TTC549 (cell line): ENCODE data around the gene ITGAD.
"Not testable (repeated sequence)": the region's sequence is repeated elsewhere in the genome, so short reads cannot be mapped to it uniquely, and the experiment has no call there.

Source experiments
- FAIRE-seq: peaks from 2 replicates; lab custom pipeline; 2012; peaks lifted over from hg19 to GRCh38; lab: Jason Lieb, UNC

The ITGAD gene

DNA sequence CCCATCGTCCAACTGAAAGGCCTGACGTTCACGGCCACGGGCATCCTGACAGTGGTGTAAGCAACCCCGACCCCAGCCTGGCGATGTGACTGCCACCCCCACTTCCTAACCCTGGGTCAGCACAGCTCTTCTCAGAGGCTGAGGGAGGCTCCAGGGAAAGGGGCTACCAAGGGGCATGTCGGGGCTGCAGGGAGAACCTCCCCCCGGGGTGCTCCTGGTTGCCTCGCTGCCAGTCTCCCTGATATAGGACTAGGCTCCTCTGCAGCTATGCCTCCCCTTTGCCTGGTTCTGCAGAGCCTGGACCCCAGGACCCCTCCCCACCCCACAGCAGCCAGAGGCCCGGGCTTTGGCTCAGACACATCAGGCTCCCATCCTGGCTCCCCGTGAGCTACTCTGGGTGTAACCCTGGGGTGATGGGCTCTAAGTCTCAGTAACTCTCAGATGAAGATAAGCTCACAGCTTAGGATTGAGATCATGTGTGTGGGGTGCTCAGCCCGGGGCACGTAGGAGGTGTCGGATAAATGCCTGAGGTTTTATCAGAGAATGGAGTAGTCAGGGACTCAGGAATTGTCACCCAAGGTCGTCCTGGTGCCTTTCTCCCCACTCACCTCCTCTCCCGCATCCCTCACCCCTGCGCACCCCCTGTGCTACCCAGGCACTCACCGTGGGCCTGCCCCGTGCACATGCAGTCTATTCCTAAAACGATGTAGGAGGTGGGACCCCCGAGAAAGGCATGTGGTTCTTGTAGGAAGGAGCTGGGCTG, 10.6 kb downstream of the ITGAD start:
- FAIRE-seq: no peak

DNA sequence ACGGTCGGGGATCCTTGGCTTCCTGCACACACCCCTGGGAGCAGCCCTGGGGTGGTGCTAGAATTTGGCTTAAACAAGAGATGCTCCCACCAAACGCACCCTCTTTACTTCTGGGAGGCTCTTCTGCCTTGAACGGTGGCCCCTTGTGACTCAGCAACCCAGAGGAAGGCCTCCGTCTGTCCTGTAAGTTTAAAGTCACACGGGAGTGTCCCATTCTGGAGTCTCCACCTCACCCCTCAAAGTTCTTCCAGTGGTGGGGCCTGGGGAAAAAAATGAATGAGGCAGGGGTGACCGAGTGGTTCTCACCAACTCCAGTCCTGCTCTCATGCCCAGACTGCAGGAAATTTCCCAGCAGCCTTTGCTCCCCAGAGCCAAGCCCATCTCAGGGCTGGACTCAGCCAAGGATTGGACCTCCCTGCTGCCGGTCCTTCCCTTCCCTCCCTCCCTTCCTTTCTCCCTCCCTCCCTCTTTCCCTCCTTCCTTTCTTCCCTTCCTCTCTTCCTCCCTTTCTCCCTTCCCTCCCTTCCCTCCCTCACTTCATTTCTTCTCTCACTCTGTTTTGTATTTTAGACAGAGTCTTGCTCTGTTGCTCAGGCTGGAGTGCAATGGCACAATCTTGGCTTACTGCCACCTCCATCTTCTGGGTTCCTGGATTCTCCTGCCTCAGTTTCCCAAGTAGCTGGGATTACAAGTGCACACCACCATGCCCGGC, 11.4 kb downstream of the ITGAD start:
- no peak for FAIRE-seq

DNA sequence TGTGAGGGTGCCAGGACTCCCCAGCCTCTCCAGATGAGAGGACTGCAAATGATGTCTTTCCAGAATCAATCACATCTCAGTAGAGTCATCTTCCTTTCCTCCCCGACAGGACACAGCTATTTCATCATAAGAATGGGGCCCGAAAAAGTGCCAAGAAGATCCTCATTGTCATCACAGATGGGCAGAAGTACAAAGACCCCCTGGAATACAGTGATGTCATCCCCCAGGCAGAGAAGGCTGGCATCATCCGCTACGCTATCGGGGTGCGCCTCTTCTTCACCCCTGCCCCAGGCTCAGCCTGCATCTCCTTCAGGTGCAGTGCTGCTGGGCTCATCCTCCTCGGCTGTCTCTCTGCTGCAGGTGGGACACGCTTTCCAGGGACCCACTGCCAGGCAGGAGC, 14.3 kb downstream of the ITGAD start:
- no peak for FAIRE-seq

DNA sequence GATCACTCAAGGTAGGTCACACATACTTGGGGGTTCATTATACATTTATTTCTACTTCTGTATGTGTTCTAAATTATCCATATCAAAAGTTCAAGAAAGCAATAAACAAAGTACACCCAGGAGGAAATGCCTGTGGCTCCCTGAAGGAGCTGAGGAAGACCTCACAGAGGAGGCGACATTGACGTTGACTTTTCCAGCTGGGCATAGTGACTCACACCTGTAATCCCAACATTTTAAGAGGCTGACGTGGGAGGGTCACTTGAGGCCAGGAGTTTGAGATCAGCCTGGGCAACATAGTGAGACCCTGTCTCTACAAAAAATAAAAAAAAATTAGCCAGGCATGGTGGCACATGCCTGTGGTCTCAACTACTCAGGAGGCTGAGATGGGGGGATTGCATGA, 16.3 kb downstream of the ITGAD start:
- no peak for FAIRE-seq

DNA sequence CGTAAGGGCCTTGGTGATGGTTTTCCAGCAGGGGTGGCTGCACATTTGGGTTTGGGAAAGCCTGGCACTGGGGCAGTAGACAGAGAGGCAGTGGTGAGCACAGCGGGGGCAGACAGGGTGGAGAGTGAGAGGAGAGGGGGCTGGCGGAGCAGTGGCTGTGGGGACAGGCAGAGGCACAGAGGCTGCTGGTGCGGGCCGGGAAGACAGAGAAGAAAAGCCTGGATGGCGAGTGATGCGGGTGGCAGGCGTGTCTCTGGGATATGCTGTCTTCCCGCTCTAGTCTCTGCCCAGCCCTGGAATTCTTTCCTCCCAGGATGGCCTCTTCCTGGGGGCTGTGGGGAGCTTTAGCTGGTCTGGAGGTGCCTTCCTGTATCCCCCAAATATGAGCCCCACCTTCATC, 16.9 kb downstream of the ITGAD start:
- no peak for FAIRE-seq

DNA sequence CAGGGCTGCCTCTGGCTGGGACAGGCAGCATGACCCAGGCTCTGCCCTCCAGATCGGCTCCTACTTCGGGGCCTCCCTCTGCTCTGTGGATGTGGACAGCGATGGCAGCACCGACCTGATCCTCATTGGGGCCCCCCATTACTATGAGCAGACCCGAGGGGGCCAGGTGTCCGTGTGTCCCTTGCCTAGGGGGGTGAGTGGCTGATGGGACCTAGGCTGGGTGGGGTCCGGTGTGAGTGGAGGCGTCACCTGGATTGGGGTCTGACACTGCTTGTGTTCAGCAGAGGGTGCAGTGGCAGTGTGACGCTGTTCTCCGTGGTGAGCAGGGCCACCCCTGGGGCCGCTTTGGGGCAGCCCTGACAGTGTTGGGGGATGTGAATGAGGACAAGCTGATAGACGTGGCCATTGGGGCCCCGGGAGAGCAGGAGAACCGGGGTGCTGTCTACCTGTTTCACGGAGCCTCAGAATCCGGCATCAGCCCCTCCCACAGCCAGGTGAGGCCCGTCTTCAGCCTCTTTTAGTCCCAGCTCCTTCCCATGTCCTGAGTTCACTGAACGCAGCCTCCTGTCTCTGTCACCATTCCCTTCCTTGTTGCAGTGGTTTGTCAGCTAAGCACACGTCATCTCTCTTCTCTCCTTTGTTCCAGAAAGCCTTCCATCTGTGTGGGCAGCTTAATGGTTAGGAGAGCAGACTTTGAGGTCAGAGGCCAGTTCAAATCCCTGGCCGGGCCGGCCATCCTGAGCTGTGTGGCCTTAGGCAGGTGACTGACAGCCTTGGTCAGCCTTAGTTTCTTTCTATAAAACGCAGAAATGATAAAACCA, 18.1 kb downstream of the ITGAD start:
- no peak for FAIRE-seq

DNA sequence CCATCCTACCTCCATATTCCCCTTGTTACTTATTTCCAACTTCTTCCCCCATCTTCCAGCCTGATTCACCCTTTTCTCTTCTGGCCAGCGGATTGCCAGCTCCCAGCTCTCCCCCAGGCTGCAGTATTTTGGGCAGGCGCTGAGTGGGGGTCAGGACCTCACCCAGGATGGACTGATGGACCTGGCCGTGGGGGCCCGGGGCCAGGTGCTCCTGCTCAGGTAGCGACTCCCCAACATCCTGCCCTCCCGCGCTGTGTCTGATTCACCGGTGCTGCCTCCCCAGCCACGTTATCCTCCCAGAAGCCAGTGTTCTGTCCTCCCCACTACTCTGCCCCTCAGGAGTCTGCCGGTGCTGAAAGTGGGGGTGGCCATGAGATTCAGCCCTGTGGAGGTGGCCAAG, 19.6 kb downstream of the ITGAD start:
- FAIRE-seq: no peak

DNA sequence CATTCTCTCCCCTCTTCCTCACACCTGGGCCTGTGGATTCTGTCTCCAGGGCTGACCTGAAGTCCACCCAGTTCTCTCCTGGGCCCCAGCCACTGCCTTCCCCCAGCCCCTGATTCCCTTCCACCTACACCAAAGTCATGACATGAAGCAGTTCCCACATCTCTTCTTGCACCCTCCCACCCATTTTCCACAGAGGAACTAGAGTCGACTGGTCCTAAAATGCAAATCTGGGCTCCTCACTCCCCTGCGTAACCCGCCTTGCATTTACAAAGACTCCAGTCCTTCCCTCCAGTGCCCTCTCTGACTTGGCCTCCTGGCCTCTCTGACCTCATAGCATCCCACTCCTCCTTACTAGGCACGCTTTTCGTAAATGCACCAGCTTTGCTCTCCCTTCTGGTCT, 20.2 kb downstream of the ITGAD start:
- no peak for FAIRE-seq

DNA sequence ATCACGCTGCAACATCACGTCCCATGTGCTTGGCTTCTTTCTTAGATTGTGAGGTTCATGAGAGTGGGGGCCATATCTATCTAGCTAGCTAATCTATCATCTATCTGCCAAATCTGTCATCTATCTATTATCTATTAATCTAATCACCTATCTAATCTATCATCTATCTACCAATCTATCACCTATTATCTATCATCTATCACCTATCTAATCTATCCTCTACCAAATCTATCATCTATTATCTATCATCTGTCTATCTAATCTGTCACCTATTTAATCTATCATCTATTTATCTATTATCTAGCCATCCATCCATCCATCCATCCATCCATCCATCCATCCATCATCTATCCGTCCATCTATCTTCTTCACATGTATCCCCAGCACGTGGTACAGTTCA, 20.8 kb downstream of the ITGAD start:
- no peak for FAIRE-seq

DNA sequence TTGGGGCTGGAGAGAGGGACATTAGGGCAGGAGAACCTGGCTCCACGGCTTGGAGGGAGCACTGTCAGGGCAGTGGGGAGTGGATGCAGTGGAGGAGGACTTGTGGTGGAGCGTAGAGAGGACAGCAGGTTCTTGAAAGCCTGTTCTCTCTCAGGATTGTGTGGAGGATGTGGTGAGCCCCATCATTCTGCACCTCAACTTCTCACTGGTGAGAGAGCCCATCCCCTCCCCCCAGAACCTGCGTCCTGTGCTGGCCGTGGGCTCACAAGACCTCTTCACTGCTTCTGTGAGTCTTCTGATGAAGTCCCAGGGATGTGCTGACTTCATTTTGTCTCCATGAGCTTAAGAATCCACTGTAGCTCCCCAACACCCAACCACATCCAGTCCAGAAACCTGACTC, 21.6 kb downstream of the ITGAD start:
- no peak for FAIRE-seq

DNA sequence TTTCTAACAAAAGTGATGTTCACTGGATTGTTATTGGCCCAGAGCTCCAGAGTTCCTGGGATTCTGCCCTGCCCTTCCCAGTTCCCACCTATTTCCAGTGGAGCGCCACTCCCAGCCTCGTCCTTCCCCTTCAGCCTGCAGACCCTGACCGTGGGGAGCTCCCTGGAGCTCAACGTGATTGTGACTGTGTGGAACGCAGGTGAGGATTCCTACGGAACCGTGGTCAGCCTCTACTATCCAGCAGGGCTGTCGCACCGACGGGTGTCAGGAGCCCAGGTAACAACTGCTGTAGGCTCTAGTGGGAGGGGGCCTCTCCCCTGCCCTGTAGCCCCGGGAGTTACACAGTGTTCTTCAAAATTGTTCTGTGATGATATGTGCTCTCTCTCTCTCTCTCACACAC, 23.2 kb downstream of the ITGAD start:
- FAIRE-seq: no peak

DNA sequence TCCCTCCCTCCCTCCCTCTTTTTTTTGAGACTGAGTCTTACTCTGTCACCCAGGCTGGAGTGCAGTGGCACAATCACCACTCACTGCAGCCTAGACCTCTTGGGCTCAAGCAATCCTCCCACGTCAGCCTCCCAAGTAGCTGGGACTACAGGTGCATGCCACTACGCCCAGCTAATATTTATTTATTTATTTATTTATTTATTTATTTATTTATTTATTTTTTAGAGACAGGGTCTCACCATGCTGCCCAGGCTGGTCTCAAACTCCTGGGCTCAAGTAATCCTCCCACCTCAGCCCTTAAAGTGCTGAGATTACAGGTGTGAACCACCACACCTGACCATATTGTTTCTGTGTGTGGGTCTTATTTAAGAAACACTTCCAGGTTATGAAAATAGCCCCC, 23.9 kb downstream of the ITGAD start:
- FAIRE-seq: not testable (repeated sequence)

DNA sequence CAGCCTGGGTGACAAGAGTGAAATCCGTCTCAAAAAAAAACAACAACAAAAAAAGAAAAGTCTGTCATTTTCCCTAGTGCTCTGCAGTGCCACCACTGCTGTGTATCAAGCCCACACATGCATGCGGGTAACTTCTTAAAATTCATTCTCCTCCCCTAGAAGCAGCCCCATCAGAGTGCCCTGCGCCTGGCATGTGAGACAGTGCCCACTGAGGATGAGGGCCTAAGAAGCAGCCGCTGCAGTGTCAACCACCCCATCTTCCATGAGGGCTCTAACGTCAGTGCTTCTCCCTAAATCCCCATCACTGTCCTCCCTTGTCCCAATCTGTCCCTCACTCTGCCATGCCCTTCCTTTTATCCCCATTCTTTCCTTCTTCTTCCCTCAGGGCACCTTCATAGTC, 24.8 kb downstream of the ITGAD start:
- FAIRE-seq: no peak

DNA sequence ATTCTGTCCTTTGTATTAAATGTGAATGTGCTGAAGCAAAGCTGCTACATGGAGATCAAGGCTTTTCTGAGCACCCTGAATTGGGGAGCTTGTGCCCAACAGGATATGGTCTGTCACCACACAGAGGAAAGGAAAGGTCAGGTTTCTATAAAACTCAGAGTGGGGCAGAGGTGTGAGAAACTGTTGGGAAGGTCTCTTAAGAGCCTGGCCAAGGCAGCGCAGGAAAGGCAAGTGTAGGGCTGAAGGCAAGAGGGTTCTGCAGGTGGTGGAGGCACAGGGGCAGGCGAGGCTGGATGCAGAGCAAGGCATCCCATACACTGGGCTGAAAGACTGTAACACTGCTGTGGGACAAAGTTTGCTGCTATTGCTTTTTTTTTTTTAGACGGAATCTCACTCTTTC, 26.9 kb downstream of the ITGAD start:
- FAIRE-seq: no peak

DNA sequence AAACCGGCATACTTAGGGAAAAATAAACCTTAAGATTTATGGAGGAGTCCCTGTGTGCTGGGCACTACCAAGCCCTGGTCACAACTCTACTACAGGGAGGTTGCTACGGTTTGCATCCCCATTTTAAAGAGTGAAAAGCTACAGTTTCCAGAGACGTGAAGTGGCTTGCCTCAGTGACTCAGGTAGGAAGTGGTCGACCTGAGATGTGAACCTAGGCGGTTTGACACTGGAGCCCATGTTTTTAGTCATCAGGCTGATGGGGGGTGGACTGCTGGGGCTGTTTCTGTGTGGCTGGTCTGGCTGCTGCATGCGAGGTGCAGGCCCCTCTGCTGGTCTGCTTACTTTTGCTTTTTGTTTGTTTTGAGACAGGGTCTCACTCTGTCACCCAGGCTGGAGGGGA, 28.5 kb downstream of the ITGAD start:
- no peak for FAIRE-seq

DNA sequence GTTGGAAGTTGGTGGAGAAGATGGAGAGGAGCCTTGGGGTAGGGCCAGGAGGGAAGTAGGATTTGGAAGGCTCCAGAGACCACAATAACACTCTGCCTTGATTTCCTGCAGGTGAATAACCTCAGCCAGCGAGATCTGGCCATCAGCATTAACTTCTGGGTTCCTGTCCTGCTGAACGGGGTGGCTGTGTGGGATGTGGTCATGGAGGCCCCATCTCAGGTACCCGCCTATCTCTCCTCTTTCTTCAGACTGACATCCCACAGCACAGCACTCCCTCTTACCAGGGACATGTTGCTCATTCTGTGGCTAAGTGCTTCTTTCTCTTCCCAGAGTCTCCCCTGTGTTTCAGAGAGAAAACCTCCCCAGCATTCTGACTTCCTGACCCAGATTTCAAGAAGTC, 30.1 kb downstream of the ITGAD start:
- FAIRE-seq: no peak

DNA sequence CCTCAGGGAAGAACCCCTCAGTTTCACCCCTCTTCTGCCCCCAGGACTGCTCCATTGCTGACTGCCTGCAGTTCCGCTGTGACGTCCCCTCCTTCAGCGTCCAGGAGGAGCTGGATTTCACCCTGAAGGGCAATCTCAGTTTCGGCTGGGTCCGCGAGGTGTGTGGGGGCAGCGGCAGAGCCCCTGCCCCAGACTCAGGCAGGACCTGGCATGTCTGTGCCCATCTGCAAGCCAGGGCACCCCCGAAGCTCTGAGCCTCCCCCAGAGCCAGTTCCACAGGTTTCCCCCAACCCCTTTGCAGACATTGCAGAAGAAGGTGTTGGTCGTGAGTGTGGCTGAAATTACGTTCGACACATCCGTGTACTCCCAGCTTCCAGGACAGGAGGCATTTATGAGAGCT, 30.7 kb downstream of the ITGAD start:
- FAIRE-seq: no peak

DNA sequence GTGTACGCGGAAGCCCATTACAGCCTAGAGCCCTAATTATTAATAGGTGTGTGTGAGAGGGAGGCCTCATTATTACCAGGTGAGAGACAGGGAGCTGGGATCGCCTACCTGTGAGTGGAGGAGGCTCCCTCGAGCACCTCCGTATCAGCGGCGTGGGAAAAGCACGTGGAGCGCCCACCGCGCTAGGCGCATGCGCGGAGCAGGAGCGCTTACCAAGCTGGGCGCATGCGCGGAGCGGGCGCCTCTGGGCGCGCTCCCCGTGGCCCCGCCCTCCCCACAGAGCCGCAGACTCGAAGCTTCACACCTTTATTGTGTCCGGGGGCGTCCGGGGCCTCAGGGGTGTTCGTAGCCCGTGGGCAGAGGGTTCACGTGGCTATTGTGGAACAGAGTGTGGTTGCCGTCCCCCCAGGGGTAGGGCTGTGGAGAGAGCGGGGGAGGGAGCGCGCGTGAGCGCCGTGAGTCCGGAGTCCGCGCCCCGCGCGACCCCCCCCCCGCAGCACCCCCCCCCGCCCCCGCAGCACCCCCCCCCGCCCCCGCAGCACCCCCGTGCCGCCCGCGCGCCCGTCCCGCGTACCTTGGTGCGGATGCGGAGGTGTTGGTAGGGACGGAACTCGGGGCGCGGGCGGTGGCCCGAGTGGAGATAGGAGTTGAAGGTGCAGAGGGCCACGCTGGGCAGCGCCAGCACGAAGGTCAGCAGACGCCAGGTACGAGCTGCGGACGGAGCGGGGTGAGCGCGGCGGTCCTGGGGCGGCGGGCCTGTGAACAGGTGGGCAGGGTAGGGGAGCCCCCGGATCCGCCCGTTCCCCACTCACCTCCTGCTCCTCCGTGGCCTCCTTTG, 34.5 kb downstream of the ITGAD start:
- no peak for FAIRE-seq

DNA sequence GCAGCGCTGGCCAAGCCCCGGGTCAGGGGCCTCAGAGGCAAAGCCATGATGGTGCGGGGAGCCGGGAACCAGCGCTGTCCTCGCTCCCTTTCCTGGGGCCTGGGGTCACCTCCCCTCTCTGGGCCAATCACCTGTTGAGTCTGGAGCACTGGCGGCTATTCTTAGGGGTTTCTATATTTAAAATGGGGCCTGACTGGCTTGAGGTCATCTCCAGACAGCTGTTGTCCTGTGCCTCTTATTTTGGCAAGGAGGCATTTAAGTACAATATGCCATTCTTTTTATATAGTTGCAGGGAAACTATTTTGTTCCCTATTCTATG, 35.1 kb downstream of the ITGAD start, which contains the start of gene COX6A2:
COX6A2 (minus strand) TSS at position 82 of the 319 bp plus-strand sequence; CDS start at position 47, 35 bp downstream.
- FAIRE-seq: no peak

DNA sequence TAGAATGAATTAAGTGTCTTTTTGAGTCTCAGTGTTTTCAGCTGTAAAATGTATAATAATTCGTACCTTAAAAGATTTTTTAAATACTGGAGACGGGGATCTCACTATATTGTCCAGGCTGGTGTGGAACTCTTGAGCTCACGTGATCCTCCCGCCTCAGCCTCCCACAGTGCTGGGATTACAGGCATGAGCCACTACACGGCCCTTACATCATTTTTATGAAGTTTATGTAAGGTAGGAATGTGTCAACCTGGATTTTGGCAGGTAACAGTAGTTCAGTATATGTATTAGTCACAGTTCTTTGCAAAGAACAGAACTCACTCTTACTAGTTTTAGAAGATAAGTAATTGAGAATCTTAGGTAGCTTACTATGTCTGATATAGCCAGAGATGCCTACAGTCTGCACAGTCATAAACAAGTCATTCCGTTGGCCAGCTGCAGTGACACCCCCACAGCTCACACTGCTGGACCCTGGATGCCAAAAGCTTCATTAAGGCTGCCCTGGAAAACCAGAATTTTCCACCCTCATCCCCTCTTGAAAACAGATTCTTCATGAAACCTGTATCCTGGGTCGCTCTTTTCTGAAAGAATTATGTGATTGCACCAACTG, 35.6 kb downstream of the ITGAD start:
- FAIRE-seq: no peak

DNA sequence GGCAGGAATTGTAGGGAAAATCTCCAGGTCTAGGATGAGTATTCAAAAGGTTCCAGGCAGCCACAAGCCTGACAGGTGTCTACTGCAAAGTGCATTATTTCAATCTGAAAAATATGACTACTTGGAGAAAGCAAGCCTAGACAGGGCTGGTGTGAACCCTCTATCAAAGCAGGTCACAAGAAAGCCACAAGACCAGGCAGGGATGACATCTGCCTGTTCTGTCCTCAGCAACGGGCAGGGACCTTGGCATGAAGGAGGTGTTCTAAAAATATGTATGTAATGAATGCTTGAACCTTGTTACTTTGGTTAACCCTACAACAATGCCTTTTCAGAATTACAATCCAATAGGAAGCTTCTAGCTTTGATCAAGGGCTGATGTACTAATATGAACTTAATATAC, 36.2 kb downstream of the ITGAD start:
- FAIRE-seq: no peak

DNA sequence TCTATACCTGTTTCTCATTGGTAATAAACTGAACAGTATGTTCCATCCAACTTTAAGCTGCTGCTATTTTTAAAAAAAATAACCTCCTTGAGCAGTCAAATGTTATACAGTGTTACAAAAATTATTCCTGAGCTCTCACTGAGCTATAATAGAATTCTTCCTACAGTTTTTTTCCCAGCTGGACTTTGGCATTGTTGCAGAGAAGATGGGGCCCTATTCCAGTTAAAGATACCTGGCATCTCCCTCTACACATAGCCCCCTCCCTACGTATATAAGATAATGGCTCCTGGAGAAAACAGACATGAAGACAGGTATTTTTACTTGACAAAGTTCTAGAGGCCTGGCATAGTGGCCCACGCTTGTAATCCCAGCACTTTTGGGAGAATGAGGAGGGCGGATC, 36.7 kb downstream of the ITGAD start:
- FAIRE-seq: no peak
